MCF 10A (cell line): ENCODE results near the gene REPS2. TPM values are rescaled to one million over a fixed set of nuclear protein-coding genes. Genes with fewer than 3 reads are reported as not detected.
A peak's percentile ranks its signal among the peaks of the same experiment; 100 is the strongest.

Experiments used
- BruUV-seq: library from RNA; stranded (reverse); fragments of 400-500 nt; replicated peaks from 2 replicates; lab custom pipeline; 2021; lab: Mats Ljungman, UMichigan
- CTCF ChIA-PET: fragments of 300-600 bp; sonication (Branson Sonifier 250); formaldehyde crosslinking; extraction: SDS; loops from one replicate; lab custom pipeline; 2021; ENCODE audit warnings: antibody characterized with exemption, inconsistent platforms; lab: Yijun Ruan, JAX
- POLR2A ChIA-PET: fragments of 300-600, 350-650 bp; sonication (Branson Sonifier 250); formaldehyde crosslinking; extraction: SDS; loops from one replicate; lab custom pipeline; 2020; ENCODE audit warnings: antibody characterized with exemption, inconsistent platforms; lab: Yijun Ruan, JAX
- DNase-seq: peaks from one replicate; pipeline ENCODE4 v3.0.0-alpha.2; 2018; ENCODE audit not compliant: unreplicated experiment
- H3K27ac Mint-ChIP-seq: one replicate; pipeline ENCODE4 v1.8.0; 2022; ENCODE audit warnings: mild to moderate bottlenecking, low read depth, mixed read lengths; ENCODE audit not compliant: unreplicated experiment
- H3K27me3 Mint-ChIP-seq: one replicate; pipeline ENCODE4 v1.8.0; 2022; ENCODE audit warnings: mixed read lengths; ENCODE audit not compliant: insufficient read depth, unreplicated experiment
- H3K36me3 Mint-ChIP-seq: one replicate; pipeline ENCODE4 v1.8.0; 2022; ENCODE audit warnings: mild to moderate bottlenecking, moderate library complexity, mixed read lengths; ENCODE audit not compliant: insufficient read depth, unreplicated experiment
- H3K4me1 Mint-ChIP-seq: one replicate; pipeline ENCODE4 v1.8.0; 2022; ENCODE audit warnings: mixed read lengths; ENCODE audit not compliant: insufficient read depth, unreplicated experiment
- H3K4me3 Mint-ChIP-seq: one replicate; pipeline ENCODE4 v1.8.0; 2022; ENCODE audit warnings: mild to moderate bottlenecking, moderate library complexity, mixed read lengths; ENCODE audit not compliant: unreplicated experiment
- H3K9me3 Mint-ChIP-seq: one replicate; pipeline ENCODE4 v1.8.0; 2022; ENCODE audit warnings: mixed read lengths; ENCODE audit not compliant: unreplicated experiment
- intact Hi-C: fragments of 100-400 bp; cut with micrococcal nuclease; formaldehyde crosslinking; loops from 2 replicates; pipeline ENCODE4 v1.14.1; 2022
- total RNA-seq: library from RNA; stranded (reverse); gene quantifications from 2 replicates; pipeline ENCODE4 v1.2.3, GENCODE V29; 2022
- TF ChIP-seq, protein P1 (sequence below): fragments of 200-600 bp; IDR thresholded peaks from one replicate; pipeline ENCODE4 v1.8.0; 2022; ENCODE audit warnings: antibody characterized with exemption, mild to moderate bottlenecking; ENCODE audit not compliant: unreplicated experiment

REPS2 gene
- total RNA-seq, 1 experiment from 2014 or later = 8.1 TPM

DNA sequence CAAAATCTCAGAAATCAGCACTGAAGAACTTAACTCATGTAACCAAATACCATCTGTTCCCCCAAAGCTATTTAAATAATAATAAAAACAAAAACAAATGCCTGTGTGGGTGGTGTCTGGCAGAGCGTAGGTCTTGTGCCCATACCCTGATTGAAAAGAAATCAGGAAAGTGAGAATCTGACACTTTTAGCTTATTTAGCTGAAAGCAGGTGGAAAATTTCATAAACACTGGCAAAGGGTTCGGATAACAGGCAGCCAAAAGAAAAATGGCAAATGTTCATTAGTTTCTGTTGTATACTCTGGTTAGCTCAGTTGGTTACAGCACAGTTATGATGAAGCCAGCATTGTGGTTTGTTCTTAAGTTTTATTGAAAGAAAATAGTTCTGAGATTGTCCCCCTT, 48.3 kb downstream of the REPS2 start:
- Mint-ChIP-seq H3K27me3 (peaks cover 63% of the 10 kb centered on the region), H3K4me1 (no peaks in the 10 kb centered on the region), H3K4me3 (no peak overlapping the region), H3K9me3 (no peaks in the 10 kb centered on the region), H3K27ac (no peak overlapping the region), H3K36me3 (no peaks in the 10 kb centered on the region)
- TF ChIP-seq, protein P1, sequence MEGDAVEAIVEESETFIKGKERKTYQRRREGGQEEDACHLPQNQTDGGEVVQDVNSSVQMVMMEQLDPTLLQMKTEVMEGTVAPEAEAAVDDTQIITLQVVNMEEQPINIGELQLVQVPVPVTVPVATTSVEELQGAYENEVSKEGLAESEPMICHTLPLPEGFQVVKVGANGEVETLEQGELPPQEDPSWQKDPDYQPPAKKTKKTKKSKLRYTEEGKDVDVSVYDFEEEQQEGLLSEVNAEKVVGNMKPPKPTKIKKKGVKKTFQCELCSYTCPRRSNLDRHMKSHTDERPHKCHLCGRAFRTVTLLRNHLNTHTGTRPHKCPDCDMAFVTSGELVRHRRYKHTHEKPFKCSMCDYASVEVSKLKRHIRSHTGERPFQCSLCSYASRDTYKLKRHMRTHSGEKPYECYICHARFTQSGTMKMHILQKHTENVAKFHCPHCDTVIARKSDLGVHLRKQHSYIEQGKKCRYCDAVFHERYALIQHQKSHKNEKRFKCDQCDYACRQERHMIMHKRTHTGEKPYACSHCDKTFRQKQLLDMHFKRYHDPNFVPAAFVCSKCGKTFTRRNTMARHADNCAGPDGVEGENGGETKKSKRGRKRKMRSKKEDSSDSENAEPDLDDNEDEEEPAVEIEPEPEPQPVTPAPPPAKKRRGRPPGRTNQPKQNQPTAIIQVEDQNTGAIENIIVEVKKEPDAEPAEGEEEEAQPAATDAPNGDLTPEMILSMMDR = no peak
- POLR2A ChIA-PET = no interaction called here
- intact Hi-C loops = no loop called here
- no TSS peak for BruUV-seq
- no peak for DNase-seq
- CTCF ChIA-PET = interaction anchor here (0.6 to 1.0 kb wide), 2 partner anchors 42 to 570 kb away, joined by 3 read pairs; no protein-coding TSS in a partner anchor

DNA sequence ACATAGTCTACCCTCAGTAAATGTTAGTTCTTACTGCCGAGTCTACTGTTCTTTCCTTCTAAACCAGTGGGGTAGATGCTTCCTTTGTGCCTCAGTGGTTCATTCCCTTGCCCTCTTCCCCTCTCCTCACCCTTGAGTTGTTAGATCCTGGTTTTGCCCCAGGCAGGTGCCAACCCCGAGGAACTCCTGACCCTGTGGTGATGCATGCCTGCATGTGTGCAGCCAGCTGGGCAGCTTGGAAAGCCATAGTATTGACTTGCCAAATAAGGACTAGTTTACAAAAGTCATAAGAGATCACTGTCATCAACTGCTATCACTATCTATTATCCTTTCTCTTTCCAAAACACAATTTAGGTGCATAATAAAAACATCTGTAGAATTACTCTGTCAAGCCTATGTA, 50.9 kb downstream of the REPS2 start:
- intact Hi-C loops = no loop called here
- TF ChIP-seq, protein P1 = no peak
- H3K36me3 Mint-ChIP-seq = no peaks in the 10 kb centered on the region

DNA sequence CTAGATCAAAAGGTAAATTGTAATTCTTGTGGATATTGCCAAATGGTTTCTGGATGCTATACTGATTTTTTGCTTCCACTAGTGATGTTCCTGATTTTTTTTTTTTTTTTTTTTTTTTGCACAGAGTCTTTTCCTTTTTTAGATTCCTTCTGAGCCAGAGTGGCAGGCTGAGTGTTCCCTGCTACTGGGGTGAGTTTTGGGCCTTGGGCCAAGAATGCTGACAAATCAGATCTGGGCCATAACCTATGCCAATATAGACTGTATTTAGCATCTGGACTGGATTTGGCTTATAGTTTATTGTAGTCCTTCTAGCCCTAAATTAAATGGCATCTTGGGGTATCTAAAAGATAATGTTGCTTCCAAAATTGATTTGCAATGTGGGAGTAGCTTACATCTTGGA, 52.8 kb downstream of the REPS2 start:
- H3K36me3 Mint-ChIP-seq = no peaks in the 10 kb centered on the region
- BruUV-seq = no TSS peak

More for the DNA sequence above, 50.9 kb downstream of the REPS2 start:
- H3K27me3 Mint-ChIP-seq = peaks cover 54% of the 10 kb centered on the region
- no peak overlapping the region for H3K4me3 Mint-ChIP-seq
- no peaks in the 10 kb centered on the region for H3K4me1 Mint-ChIP-seq
- BruUV-seq = no TSS peak
- ChIA-PET CTCF (interaction anchor here (0.7 kb wide), 1 partner anchor 49 kb away, joined by 3 read pairs; no protein-coding TSS in a partner anchor), POLR2A (no interaction called here)
- H3K27ac Mint-ChIP-seq = no peak overlapping the region
- H3K9me3 Mint-ChIP-seq = no peaks in the 10 kb centered on the region
- DNase-seq = no peak

DNA sequence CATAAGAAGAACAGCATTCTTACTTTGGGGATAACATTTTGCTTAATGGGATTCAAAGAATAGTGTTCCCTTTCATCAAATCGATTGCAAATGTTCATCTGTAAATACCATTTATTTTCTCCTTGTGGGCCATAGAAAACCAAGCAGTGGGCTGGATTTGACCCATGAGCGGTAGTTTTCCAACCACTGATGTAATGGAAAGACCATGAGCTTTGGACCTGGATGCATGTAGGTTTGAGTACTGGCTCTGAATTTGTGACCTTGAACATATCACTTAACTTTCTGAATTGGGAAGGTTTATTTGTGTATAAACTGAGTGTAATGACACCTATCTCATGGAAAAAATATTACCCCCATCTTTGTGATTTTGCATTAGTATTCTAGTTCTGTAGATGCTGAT, 54.3 kb downstream of the REPS2 start:
- H3K4me1 Mint-ChIP-seq = peaks cover 8% of the 10 kb centered on the region
- ChIA-PET CTCF (interaction anchor here (0.6 to 0.7 kb wide), 2 partner anchors 150 to 218 kb away, joined by 3 to 4 read pairs; no protein-coding TSS in a partner anchor), POLR2A (no interaction called here)
- TF ChIP-seq, protein P1 = no peak
- no peak overlapping the region for H3K4me3 Mint-ChIP-seq
- peaks cover 81% of the 10 kb centered on the region for H3K27me3 Mint-ChIP-seq
- intact Hi-C loops = no loop called here
- DNase-seq = no peak
- H3K36me3 Mint-ChIP-seq = no peaks in the 10 kb centered on the region
- BruUV-seq = no TSS peak
- H3K9me3 Mint-ChIP-seq = no peaks in the 10 kb centered on the region
- H3K27ac Mint-ChIP-seq = no peak overlapping the region

More for the DNA sequence above, 52.8 kb downstream of the REPS2 start:
- H3K9me3 Mint-ChIP-seq = no peaks in the 10 kb centered on the region
- peak; percentile 11 for DNase-seq
- TF ChIP-seq, protein P1 = no peak
- H3K4me1 Mint-ChIP-seq = no peaks in the 10 kb centered on the region
- intact Hi-C loops = no loop called here
- ChIA-PET CTCF (interaction anchor here (0.6 to 1.4 kb wide), 2 partner anchors 9 to 114 kb away, joined by 3 to 4 read pairs; no protein-coding TSS in a partner anchor), POLR2A (no interaction called here)
- H3K27me3 Mint-ChIP-seq = peaks cover 71% of the 10 kb centered on the region
- no peak overlapping the region for H3K27ac Mint-ChIP-seq
- no peak overlapping the region for H3K4me3 Mint-ChIP-seq
